T-helper 22 cell (primary cell): ENCODE data around the gene NOLC1.
"Not testable (repeated sequence)": the region's sequence is repeated elsewhere in the genome, so short reads cannot be mapped to it uniquely, and the experiment has no call there.

Experiments
- DNase-seq: peaks from one replicate; pipeline ENCODE4 v3.0.0-alpha.2; 2020; ENCODE audit warnings: low read depth

NOLC1 gene

GRCh38 chr10:102154466-102155116, 2.4 kb downstream of the NOLC1 start:
- no peak for DNase-seq

DNA sequence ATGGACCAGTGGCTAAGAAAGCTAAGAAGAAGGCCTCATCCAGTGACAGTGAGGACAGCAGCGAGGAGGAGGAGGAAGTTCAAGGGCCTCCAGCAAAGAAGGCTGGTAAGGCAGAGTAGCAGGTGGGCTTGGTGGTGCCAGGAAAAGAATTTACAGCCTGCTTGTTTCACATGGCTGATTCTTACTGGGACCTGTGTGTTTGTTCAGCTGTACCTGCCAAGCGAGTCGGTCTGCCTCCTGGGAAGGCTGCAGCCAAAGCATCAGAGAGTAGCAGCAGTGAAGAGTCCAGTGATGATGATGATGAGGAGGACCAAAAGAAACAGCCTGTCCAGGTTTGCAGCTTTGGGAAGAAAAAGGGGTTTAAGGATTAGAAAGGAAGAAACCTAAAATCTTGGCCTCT, 5.0 kb downstream of the NOLC1 start:
- DNase-seq, result no peak

- DNase-seq, result no peak
Measured at GRCh38 chr10:102159051-102159597, 6.9 kb downstream of the NOLC1 start.

- DNase-seq, result no peak
Measured at GRCh38 chr10:102159831-102160230, 7.6 kb downstream of the NOLC1 start.

GRCh38 chr10:102163342-102163989, 11.3 kb downstream of the NOLC1 start:
- no peak for DNase-seq

DNA sequence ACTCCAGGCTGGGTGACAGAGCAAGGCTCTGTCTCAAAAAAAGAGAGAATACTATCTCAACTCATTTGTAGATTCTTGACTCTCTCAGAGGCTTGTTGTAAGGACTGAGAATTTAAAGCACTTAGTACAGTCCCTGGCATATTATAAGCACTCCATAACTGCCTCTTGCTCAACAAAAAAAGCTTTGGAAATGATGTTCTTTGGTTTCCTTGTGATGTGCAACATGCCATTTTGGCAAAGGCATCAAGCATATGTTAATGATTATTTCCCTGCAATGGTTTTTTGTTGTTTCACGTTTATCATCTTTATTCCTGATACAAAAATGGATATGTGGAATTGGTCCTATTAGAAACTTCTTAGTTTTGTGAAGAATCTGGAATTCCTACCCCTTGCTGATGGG, 15.7 kb downstream of the NOLC1 start:
- no peak for DNase-seq

DNA sequence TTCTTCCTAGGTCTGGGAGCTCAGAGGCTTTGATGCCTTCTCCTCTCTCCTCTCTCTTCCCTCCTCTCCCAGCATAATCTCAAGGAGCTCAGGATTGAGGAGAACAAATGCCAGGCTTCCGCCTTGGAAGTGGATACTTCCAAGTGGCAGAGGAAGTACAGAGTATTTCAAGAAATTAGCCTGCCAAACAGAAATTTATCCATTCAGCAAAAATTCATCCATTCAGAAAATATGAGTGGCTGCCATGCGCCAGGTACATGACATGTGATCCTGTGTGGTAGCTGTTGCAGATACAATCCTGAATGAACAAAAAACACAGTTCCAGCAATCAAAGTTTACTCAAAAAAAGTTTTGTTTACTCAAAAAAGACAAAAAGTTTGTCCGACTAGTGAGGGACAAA, 18.4 kb downstream of the NOLC1 start:
- DNase-seq, result no peak

DNA sequence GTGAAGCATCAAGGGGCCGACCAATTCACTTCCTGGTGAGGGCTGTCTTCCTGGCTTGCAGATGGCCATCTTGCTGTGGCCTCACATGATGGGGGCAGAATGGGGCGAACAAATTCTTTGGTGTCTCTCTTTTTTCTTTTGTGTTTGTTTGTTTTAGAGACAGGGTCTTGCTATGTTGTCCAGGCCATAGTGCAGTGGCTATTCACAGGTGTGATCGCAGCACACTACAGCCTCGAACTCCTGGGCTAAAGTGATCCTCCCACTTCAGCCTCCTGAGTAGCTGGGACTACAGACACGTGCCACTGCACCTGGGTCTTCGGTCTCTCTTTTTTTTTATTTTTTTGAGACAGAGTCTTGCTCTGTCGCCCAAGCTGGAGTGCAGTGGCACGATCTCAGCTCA, 20.1 kb downstream of the NOLC1 start:
- DNase-seq, result no peak

DNA sequence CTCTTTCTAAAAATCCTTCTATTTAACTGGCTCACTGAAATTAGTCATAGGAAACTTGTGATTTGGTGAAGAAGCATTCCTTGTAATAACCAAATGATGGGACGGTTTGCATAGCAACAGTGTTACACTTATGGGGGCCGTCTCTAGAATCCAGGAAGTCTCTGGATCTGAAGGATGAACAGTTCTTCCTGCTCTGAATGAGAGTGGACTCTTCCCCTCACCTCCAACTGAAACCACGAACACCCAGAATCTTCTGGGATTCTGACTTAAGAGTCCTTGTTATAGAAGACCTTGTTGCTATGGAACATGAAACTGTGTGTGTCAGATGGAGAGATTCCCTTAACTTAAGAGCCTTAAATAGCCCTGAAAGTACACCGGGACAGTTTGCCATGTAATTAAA, 23.2 kb downstream of the NOLC1 start:
- no peak for DNase-seq

- no peak for DNase-seq
Measured at GRCh38 chr10:102184606-102185005, 32.4 kb downstream of the NOLC1 start.

DNA sequence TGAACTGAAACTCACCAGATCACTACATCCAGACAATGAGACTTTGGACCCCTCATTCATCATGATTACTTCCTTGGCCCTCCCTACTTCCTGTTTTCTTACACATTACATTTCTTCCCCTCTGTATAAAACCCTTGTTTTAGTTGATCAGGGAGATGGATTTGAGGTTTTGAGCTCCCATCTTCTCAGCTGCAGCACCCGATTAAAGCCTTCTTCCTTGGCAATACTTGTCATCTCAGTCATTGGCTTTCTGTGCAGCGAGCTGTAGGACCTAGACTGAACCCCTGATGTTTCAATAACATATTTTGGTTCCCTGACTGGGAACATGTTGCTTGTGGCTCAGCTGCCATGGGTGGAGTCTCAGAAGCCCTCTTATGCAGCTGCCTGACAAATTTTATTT, 33.1 kb downstream of the NOLC1 start:
- no peak for DNase-seq

DNA sequence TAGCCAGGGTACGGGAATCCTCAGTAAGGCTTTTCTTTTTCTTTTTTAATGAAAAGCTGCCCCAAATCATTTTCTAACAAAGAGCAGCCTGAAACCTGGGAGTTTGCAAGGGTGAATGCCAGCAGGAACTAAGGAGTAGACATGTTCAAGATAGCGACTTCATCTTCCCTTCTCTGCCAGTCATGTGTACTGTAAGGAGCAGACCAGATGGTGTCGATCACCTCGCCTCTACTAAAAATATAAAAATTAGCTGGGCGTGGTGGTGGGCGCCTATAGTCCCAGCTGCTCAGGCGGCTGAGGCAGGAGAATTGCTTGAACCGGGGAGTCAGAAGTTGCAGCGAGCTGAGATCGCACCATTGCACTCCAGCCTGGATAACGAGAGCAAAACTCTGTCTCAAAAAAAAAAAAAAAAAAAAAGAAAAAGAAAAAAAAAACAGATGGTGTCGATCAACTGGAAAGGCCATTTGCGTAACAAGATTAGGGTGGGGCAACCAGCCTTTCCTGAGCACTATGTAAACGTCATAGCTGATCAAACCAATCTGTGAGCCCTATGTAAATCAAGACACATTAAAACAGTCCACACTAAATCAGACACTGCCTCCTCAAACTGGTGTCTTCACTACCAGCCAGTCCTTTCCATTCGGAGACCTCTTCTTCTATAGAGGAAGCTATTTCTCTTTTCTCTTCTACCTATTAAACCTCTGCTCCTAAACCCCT, 33.8 kb downstream of the NOLC1 start:
- DNase-seq, result no peak

DNA sequence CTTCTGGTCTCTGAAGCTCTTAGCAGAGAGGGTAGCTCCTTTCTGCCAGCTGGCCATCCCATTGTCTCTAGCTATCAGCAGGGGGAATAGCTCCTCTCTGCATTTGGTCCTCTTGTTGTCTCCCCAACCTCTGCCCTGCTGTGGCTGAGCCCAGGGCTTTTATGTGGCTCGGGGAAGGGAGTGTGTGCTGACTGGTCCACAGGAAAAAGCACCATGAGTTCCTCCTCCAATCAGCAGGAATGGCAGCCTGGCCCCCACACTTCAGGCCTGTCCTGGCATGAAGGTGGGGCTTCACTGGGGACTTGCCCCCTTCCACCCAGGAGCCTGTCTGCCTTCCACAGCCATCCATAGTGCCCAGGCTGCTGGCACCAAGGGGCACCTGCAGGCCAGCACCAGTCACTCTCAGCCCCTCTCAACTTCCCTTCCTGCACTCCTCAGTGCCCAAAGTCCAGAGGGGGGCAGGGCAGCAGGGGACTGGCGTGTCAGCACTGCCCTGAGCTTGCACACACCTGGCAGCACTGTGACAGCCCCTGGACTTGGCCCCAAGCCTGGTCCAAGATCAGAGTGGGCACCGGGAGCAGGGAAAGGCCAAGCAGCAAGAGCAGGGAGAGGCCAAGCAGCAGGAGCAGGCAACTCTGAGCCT, 36.2 kb downstream of the NOLC1 start:
- DNase-seq, result no peak

DNA sequence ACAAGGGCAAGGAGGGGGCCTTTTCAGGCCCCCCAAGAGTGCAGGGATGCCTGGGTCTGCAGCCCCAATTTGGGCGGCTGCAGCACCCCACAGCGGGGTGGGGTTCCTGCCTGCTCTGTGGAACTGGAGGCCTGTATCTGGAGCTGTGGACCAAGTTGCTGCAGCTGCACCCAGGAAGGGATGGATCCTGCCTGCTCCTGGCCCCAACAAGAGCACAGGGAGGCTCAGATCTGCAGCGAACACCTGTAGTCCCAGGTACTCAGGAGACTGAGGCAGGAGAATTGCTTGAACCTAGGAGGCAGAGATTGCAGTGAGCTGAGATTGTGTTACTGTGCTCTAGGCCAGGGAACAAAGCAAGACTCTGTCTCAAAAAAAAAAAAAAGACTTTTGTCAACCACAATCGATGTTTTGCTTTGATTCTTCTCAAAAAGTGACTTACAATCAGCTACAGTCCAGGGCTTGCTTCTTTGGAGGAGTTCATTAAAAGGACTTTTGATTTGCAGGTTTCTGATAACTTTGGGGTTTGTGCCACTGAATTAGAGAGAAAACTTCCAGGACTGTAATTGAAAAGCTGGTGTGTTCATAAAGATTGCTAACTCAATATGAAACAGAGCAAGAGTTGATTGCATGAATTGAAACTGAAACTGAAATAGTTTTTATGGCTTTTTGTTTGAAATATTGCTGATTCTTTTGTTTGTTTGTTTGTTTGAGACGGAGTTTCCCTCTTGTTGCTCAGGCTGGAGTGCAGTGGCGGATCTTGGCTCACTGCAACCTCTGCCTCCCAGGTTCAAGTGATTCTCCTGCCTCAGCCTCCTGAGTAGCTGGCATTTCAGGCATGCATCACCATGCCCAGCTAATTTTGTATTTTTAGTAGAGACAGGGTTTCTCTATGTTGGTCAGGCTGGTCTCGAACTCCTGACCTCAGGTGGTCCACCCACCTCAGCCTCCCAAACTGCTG, 37.0 kb downstream of the NOLC1 start:
- DNase-seq, result not testable (repeated sequence)

- DNase-seq, result no peak
Measured at GRCh38 chr10:102191956-102192355, 39.8 kb downstream of the NOLC1 start.

DNA sequence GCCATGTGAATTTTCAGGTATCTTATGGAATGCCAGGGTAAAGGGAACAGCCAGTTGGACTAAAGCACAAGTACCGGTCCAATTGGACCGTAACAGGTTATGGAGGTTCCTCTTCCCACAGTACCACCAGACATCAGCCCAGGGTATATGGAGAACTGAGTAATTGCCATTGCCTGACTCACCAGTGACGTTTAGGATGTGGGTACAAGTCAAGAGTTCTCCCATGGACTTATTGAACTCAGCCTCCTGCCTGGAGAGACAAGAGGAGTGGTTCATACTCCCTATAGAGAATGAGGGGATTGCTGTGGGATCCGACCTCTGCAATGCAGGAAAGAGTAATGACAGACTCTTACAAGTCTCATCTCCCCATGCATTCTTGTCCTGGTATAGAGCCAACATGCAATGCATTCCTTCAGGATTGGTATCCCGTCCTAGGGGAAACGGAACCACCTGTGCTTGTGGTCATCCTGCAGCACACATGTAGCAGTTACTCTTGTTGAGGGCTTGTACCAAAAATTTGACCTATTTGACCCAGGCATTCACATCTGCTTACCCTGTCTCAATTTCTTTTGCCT, 43.2 kb downstream of the NOLC1 start:
- DNase-seq, result no peak

DNA sequence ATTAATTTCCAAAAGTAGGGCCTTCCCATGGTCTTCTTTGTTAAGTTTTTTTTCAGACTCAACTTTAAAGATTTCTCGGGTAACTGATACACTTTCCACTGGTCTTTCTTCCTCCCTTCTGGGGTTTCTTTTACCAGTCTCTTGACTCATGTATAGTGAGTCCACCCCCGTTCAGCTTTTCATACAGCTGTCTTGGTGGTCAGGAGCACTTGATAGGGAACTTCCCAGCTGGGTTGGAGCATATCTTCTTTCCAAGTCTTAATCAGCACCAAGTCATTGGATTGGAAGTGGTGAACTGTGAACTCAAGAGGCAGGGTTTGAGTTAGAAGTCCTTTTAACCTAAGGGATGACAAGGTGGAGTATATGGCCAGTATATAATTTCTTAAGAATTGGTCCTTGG, 44.7 kb downstream of the NOLC1 start:
- DNase-seq, result no peak

DNA sequence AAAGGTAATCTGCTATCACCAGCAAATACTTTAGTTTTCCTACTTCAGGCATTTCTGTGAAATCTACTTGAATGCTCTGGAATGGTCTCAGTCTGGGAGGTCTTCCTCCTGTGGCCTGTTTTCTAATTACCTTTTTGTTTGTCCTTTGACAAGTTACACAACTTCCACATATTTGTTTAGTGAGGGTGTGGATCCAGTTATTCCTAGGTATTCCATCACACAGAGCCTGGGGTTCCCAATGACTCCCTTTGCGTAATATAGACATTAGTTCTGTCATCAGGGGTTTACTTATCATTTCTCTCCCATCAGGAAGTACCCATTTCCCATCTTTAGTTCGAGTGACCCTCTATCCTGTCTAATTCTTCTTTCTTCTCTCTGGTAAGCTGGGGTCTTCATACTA, 45.8 kb downstream of the NOLC1 start:
- DNase-seq, result no peak

- no peak for DNase-seq
Measured at GRCh38 chr10:102200751-102201640, 48.8 kb downstream of the NOLC1 start.

DNA sequence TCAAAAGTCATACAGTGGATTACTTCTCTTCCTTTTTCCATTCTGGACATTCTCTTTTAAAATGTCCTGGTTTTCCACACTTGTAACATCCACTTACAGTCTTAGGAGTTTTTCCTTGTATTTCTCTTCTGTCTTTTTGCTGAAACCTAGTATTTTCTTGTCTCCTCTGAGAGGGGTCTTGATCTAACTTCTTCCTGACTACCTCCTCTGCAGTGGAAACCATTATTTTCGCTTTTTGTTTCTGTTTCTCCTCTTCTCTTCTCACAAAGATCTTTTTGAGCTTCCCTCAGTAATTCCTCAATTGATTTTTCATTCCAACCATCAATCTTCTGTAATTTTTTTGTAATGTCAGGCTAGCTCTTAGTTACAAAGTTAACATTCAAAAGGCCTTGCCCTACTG, 50.2 kb downstream of the NOLC1 start:
- DNase-seq, result no peak
